ENCODE data around the gene STMND1. TPM values are rescaled to one million over a fixed set of nuclear protein-coding genes. Genes with fewer than 3 reads are reported as not detected.

The STMND1 gene
- total RNA-seq, result not detected in 2 replicates

DNA sequence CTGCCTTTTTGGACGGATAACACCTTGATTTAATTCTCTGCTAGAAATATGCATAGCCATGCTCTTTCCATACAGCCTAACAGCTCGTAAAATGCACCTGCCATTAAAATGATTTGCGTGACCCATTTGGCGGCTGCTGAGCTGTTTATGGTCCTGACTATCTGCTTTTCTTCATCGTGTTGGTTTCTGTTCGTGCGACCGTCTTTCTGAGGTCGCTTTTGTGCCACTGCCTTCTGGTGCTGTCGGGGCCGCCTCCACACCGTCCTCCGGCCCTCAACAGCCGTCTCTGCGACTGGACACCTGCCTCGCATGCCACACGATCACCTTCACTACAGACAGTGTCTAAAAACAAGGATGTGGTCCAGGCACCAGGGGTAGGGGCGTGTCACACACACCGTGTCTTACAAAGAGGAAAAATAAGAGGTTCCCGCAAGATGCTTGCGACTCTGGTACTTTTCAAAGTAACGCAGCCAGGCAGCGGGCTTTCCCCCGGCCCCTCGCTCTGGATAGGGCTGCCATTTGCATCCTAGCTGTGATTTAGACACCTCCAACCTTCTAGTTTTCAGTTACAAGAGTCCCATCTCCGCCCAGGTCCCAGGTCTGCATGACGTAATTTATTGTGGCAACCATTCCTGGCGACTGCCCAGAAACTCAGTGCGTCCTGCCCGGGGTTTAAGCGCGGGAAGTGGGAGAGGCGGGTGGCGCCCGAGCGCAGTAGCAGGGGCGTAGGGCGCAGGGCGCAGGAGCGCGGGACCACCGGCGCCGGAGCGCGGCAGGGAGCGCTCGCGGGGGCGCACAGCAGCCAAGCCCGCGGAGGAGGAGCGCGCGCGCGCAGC, at the start of gene STMND1:
Gene STMND1 (plus strand): TSS at position 629 of the 836 bp plus-strand sequence. CDS start 208 bp downstream, outside the sequence.

Other genes starting within 250 kb of the STMND1 start
- gene RBM24, start 179.3 kb downstream of the STMND1 start, total RNA-seq, result 7.0 and 7.6 TPM in 2 replicates

All from uterine smooth muscle cell (primary cell).